ENCODE measurements around the gene SIPA1L3.

DNA sequence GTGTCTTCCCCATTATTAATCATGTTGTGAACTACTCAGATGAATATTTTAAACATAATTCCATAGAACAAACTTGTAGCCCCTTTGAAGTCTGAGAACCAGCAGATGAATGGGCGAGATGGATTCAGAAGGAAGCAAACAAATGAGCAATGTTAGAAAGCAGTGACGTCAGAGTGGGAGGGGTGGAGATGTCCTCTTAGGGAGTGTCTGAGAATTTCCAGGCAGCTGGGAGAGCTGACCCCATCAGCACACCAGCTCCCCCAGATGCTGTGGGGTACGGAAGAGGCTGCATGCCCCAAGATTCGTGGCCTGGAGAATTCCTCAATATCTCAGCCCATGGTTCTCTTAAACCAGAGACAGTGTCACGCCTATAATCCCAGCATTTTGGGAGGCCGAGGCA, 248.4 kb downstream of the SIPA1L3 start:
- TF ChIP-seq, protein P1, sequence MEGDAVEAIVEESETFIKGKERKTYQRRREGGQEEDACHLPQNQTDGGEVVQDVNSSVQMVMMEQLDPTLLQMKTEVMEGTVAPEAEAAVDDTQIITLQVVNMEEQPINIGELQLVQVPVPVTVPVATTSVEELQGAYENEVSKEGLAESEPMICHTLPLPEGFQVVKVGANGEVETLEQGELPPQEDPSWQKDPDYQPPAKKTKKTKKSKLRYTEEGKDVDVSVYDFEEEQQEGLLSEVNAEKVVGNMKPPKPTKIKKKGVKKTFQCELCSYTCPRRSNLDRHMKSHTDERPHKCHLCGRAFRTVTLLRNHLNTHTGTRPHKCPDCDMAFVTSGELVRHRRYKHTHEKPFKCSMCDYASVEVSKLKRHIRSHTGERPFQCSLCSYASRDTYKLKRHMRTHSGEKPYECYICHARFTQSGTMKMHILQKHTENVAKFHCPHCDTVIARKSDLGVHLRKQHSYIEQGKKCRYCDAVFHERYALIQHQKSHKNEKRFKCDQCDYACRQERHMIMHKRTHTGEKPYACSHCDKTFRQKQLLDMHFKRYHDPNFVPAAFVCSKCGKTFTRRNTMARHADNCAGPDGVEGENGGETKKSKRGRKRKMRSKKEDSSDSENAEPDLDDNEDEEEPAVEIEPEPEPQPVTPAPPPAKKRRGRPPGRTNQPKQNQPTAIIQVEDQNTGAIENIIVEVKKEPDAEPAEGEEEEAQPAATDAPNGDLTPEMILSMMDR (IDR thresholded peaks at IDR 0.05): no peak
- TF ChIP-seq POLR2AphosphoS5 (IDR thresholded peaks at IDR 0.05) (no peak), POLR2A (IDR thresholded peaks at IDR 0.05) (no peak)

All from breast epithelium (tissue), 3 donors.